LoVo (cell line): ENCODE data around the gene PRKAA1.

Source experiments
- DNase-seq: peaks from one replicate; pipeline ENCODE4 v3.0.0-alpha.2; 2016; ENCODE audit warnings: low spot score

The PRKAA1 gene

GRCh38 chr5:40798012-40798800 is at the start of gene PRKAA1:
Gene PRKAA1 (minus strand): TSS chr5:40798374. CDS start chr5:40798189, 185 bp downstream.
- DNase-seq, result peak; percentile 97

GRCh38 chr5:40847525-40847924 is 49.4 kb upstream of the PRKAA1 start:
- DNase-seq, result no peak

GRCh38 chr5:40846371-40846770 is 48.2 kb upstream of the PRKAA1 start:
- no peak for DNase-seq

- no peak for DNase-seq
These were observed 46.4 kb upstream of the PRKAA1 start for GRCh38 chr5:40844565-40844964.

GRCh38 chr5:40842351-40842750 is 44.2 kb upstream of the PRKAA1 start:
- no peak for DNase-seq

GRCh38 chr5:40841068-40841805 is 43.1 kb upstream of the PRKAA1 start, which contains the start of gene CARD6:
Gene CARD6 (plus strand): TSS chr5:40841367. CDS start chr5:40841383, 16 bp downstream.
- peak; percentile 51 for DNase-seq

GRCh38 chr5:40838086-40838485 is 39.9 kb upstream of the PRKAA1 start:
- no peak for DNase-seq

- DNase-seq, result peak; percentile 99
These were observed 36.9 kb upstream of the PRKAA1 start, which contains the start of gene RPL37 for GRCh38 chr5:40834849-40835787. Gene RPL37 (minus strand): TSS chr5:40835222. CDS start chr5:40835185, 37 bp downstream.

GRCh38 chr5:40834391-40834848 is 36.2 kb upstream of the PRKAA1 start:
- DNase-seq, result no peak

- no peak for DNase-seq
These were observed 35.6 kb upstream of the PRKAA1 start for GRCh38 chr5:40833712-40834229.

GRCh38 chr5:40832345-40832744 is 34.2 kb upstream of the PRKAA1 start:
- no peak for DNase-seq

GRCh38 chr5:40831346-40832210 is 33.4 kb upstream of the PRKAA1 start:
- no peak for DNase-seq

GRCh38 chr5:40829748-40830533 is 31.8 kb upstream of the PRKAA1 start:
- no peak for DNase-seq

GRCh38 chr5:40828690-40829661 is 30.8 kb upstream of the PRKAA1 start:
- no peak for DNase-seq

- no peak for DNase-seq
These were observed 30.0 kb upstream of the PRKAA1 start for GRCh38 chr5:40828021-40828631.

- DNase-seq, result no peak
These were observed 29.2 kb upstream of the PRKAA1 start for GRCh38 chr5:40827188-40827977.

- no peak for DNase-seq
These were observed 28.5 kb upstream of the PRKAA1 start for GRCh38 chr5:40826489-40827187.
